ENCODE measurements around the gene SMAD6.

GRCh38 chr15:66741646-66742045 lies 39.6 kb downstream of the SMAD6 start:
- TF ChIP-seq EZH2phosphoT487 (IDR thresholded peaks at IDR 0.05; ENCODE audit: borderline replicate concordance), result no peak
- TF ChIP-seq, protein P1, sequence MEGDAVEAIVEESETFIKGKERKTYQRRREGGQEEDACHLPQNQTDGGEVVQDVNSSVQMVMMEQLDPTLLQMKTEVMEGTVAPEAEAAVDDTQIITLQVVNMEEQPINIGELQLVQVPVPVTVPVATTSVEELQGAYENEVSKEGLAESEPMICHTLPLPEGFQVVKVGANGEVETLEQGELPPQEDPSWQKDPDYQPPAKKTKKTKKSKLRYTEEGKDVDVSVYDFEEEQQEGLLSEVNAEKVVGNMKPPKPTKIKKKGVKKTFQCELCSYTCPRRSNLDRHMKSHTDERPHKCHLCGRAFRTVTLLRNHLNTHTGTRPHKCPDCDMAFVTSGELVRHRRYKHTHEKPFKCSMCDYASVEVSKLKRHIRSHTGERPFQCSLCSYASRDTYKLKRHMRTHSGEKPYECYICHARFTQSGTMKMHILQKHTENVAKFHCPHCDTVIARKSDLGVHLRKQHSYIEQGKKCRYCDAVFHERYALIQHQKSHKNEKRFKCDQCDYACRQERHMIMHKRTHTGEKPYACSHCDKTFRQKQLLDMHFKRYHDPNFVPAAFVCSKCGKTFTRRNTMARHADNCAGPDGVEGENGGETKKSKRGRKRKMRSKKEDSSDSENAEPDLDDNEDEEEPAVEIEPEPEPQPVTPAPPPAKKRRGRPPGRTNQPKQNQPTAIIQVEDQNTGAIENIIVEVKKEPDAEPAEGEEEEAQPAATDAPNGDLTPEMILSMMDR (conservative IDR thresholded peaks at IDR 0.05; ENCODE audit: low read length), result no peak
